ENCODE results near the gene ZNRF3. TPM values are rescaled to one million over a fixed set of nuclear protein-coding genes. Genes with fewer than 3 reads are reported as not detected.

The ZNRF3 gene
- total RNA-seq, 2 donors from 2014 or later: 6.2 to 7.0 TPM

DNA sequence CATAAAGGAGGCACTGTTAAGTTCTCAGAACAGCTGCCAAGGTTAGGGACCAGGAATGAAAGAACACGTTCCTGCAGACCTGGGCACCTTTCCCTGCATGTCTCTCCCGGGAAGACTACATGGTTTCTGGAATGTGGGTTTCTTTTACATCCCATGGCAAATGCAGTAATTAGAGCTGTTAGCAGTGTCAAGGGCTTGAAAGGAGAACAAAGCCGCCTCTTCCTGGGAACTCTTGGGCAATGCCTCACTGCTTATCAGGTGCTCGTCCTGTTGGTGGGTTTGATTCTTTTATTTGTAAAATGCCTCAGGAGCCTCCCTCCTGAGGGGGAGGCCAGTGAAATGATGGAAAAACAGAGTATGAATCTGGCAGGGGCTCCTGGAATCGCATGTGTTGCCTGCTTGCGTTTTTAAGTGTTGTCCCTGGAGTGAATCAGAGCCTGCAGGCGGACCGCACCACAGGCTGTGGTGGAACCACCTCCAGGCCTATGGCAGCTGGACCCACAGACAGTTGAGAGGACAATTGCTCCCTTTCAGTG lies 179.0 kb downstream of the ZNRF3 start:
- ATAC-seq (no peak), DNase-seq (no peak)
- intact Hi-C loops (cut with DNase I, micrococcal nuclease): no loop called here

GRCh38 chr22:29065468-29066190 lies 182.3 kb downstream of the ZNRF3 start:
- ATAC-seq (peak; percentile 20), DNase-seq (no peak)
- intact Hi-C loops (cut with DNase I, micrococcal nuclease): no loop called here

- intact Hi-C loops (cut with DNase I, micrococcal nuclease): no loop called here
- ATAC-seq (no peak), DNase-seq (no peak)
These were observed 186.1 kb downstream of the ZNRF3 start for GRCh38 chr22:29069463-29069862.

- intact Hi-C loops (cut with DNase I, micrococcal nuclease): no loop called here
- ATAC-seq (no peak), DNase-seq (no peak)
These were observed 187.1 kb downstream of the ZNRF3 start for GRCh38 chr22:29070490-29070889.

DNA sequence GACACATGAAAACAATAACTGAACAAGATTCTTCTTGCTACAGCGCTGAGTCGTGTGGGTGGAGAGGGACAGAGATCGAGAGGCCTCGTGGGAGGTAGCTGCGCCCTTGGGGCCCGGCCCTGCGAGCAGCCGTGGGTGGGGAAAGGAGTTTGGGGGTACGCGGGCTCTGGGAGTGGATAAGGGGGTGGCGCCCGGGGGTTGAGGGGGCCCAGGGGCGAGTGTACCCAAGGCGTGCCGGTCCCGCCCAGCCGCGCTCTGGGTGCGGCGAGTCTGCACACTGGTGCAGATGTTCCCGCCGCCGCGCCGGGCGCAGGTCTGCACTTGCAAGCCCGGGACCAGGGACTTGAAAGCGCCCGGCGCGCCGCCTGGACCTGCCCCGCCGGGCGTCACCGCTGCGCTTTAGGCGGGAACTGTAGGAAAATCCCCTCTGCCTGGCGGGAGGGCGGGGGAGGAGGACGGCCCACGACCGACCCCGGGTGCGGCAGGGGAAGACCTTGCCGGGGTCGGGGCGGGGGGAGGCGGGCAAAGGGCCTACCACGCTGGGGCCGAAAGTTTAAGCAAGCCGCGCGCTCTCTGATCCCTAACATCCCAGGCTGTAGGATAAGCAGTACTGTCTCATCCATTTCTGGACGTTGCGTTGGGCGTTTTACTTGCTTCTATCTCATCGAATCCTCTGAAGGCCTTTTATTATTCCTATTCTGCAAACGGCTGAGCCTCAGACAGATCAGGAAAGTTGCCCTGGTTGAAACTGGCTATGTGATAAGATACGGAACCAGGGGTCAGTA lies 188.1 kb downstream of the ZNRF3 start:
- DNase-seq (peak; percentile 66 to 82), ATAC-seq (peak; percentile 55)
- intact Hi-C loops (cut with DNase I, micrococcal nuclease): no loop called here

DNA sequence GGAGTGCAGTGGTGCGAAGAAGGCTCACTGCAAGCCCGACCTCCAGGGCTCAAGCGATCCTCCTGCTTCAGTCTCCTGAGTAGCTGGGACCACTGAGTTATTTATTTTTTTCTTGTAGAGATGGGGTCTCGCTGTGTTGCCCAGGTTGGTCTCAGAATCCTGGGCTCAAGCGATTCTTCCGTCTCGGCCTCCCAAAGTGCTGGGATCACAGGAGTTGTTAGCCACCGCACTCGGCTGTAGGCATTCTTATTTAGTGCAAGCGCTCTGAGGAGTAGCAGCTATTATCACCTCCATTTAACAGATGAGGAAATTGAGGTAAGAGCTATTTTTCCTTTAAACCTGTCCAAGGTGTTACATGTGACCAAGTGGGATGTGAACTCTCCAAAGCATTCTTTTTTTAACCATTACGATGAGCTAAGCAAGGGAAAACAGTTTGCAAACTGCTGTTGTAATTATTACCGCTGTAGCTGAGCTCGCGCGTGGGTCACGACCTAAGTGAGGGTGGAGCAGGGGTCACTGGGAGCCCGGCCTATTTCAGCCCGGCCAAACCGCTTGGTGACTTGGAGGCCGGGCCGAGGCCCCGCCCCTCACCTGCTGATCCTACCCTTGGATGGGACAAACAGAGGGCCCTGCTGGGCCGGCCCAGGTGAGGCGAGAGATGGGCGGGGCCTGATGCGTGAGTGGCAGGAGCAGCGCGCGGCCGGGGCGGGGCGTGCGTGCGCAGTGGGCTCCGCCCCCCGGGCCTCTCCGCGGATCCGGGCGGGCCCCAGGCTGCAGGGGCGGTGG lies 189.0 kb downstream of the ZNRF3 start:
- DNase-seq: peak; percentile 96 to 98
- peak; percentile 86 for ATAC-seq
- intact Hi-C loops (cut with DNase I, micrococcal nuclease): no loop called here

GRCh38 chr22:29072979-29073617 lies 189.7 kb downstream of the ZNRF3 start, which contains the start of gene KREMEN1:
TSS of gene KREMEN1 (plus strand) at chr22:29073035. CDS start at chr22:29073131, 96 bp downstream.
- intact Hi-C loops (cut with DNase I, micrococcal nuclease): no loop called here
- no peak for DNase-seq
- ATAC-seq: peak; percentile 0

GRCh38 chr22:29073618-29074275 lies 190.4 kb downstream of the ZNRF3 start:
- intact Hi-C loops (cut with DNase I, micrococcal nuclease): no loop called here
- peak; percentile 52 for ATAC-seq
- DNase-seq: peak; percentile 53 to 73

- intact Hi-C loops (cut with DNase I, micrococcal nuclease): no loop called here
- ATAC-seq: peak; percentile 2
These were observed 191.0 kb downstream of the ZNRF3 start for GRCh38 chr22:29074276-29074772.

DNA sequence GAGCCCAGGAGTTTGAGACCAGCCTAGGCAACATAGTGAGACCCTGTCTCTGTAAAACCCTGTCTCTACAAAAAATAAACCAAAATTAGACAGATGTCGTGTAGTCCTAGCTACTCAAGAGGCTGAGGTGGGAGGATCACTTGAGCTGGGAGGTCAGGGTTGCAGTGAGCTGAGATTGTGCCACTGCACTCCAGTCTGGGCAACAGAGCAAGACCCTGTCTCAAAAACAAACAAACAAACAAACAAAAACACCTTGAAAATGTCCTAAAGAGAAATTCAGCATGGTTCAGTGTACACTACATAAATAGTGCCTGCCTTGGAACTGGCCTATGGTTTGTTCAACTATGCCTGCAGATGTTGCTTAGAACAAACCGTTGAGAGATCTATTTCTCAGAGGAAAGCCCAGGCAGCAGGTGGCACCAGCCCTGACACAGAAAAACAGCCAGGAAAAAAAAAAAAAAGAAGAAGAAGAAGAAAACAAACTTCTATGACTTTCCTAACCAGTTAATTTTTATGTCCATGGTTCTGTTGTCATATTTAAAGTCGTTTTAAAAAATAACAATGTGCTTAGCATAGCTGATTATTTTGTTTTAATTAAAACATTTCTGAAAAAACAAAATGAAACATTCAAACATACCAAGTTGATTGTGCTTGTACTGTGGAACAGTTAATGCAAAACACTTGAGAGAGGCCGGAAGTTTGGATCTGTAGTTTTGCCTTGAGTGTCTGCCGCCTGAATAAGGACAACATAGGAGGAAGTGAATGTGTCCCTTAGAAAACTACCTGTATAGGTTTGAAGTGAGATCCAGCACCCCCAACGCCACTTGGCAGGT lies 194.9 kb downstream of the ZNRF3 start:
- peak in 1 of 2 donors; percentile 26 for DNase-seq
- intact Hi-C loops (cut with DNase I, micrococcal nuclease): no loop called here
- peak; percentile 24 for ATAC-seq

More at GRCh38 chr22:29074276-29074772, 191.0 kb downstream of the ZNRF3 start:
- DNase-seq: no peak

- intact Hi-C loops (cut with DNase I, micrococcal nuclease): no loop called here
- ATAC-seq: peak; percentile 23
- no peak for DNase-seq
These were observed 195.5 kb downstream of the ZNRF3 start for GRCh38 chr22:29078869-29079207.

DNA sequence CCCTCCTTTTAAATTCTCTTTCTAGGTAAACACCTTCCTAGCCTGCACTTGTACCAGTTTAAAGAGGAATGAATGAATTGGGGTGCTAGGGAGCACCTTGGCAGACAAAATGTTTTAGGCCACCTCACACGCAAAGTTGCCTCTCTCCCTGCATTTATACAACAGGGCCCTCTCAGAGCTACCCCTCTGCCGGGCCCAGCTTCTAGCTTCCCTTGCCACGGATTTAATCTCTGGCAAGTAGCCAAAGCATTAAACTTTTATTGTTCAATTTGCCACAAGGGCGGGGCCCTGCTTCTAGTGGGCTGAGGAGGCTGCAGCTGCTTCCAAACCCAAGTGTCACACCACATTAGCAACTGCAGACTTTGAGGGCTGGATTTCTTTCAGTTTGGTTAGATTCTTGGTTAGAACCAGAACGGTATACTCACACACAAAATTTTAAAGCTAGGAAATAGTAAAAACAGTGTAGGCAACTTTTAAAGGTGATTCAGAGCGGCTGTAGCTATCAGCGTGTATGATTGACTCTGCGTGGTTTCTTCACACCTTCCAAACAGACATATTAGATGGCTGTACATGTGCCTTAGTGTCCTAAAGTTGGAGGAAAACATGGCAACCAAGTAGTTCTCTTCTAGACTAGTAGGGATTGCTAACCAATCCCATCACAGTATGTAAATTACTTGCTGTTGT lies 196.0 kb downstream of the ZNRF3 start:
- ATAC-seq: peak; percentile 86

DNA sequence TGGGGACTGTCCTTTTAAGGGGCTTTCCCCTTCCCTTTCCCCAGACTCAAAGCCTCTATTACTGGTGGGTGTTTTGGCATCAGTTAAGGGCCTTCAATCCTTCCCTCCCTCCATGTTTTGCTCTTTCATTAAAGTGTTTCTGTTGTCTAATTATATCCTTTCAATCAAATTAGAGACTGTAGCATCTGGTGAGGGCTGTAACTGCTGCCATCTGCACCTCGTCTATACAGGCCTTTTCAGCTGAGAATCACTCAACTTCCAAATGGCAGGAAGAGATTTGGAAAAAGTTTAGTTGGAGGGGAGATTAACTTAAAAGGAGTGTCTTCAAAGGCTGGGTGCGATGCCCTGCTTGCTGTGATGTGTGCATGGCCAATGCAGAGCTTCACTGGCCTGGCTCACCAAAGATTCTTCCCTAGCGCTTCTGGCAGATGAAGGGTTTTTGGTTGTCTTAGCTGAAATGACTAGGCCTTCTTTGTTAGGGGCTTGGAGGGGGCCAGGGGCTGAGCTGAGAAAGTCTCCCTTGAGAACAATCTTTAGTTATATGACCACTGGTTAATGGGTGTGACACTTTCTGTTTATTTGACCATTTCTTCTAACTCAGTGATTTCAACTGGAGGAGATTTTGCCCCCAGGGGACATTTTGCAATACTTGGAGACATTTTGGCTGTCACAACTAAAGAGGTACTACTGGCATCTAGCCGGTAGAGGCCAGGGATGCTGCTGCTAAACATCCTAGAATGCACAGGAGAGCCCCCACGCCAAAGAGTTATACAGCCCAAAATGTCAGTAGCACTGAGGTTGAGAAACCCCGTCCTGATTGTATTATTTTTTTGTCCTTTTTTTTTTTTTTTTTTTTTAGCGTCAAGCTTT lies 197.0 kb downstream of the ZNRF3 start:
- ATAC-seq: no peak
- intact Hi-C loops (cut with DNase I, micrococcal nuclease): no loop called here
- no peak for DNase-seq

More for the DNA sequence above, 196.0 kb downstream of the ZNRF3 start:
- peak; percentile 61 to 63 for DNase-seq
- intact Hi-C loops (cut with DNase I, micrococcal nuclease): no loop called here

GRCh38 chr22:29081517-29082236 lies 198.3 kb downstream of the ZNRF3 start:
- intact Hi-C loops (cut with DNase I, micrococcal nuclease): no loop called here
- ATAC-seq (no peak), DNase-seq (no peak)

Data from left colon (tissue), 2 donors.